Measurements from ENCODE around the gene ADGRG3.

Gene ADGRG3

GRCh38 chr16:57630931-57631845 lies 36.9 kb upstream of the ADGRG3 start:
- DNase-seq: peak; percentile 67

GRCh38 chr16:57632568-57632967 lies 35.5 kb upstream of the ADGRG3 start:
- peak; percentile 88 for DNase-seq

GRCh38 chr16:57633383-57634064 lies 34.6 kb upstream of the ADGRG3 start:
- no peak for DNase-seq

GRCh38 chr16:57634171-57634570 lies 33.9 kb upstream of the ADGRG3 start:
- peak; percentile 70 for DNase-seq

GRCh38 chr16:57635266-57636097 lies 32.6 kb upstream of the ADGRG3 start:
- no peak for DNase-seq

GRCh38 chr16:57636184-57636583 lies 31.9 kb upstream of the ADGRG3 start:
- DNase-seq: no peak

GRCh38 chr16:57637020-57637419 lies 31.1 kb upstream of the ADGRG3 start:
- DNase-seq: no peak

- DNase-seq: no peak
These were observed 30.7 kb upstream of the ADGRG3 start for GRCh38 chr16:57637424-57637823.

GRCh38 chr16:57637965-57638364 lies 30.1 kb upstream of the ADGRG3 start:
- DNase-seq: no peak

GRCh38 chr16:57638381-57638780 lies 29.7 kb upstream of the ADGRG3 start:
- DNase-seq: no peak

GRCh38 chr16:57639172-57639887 lies 28.8 kb upstream of the ADGRG3 start:
- no peak for DNase-seq

GRCh38 chr16:57640185-57640584 lies 27.9 kb upstream of the ADGRG3 start:
- no peak for DNase-seq

- no peak for DNase-seq
These were observed 27.5 kb upstream of the ADGRG3 start for GRCh38 chr16:57640612-57641011.

- DNase-seq: no peak
These were observed 25.7 kb upstream of the ADGRG3 start for GRCh38 chr16:57642160-57643135.

GRCh38 chr16:57643147-57643874 lies 24.8 kb upstream of the ADGRG3 start:
- no peak for DNase-seq

GRCh38 chr16:57643910-57644309 lies 24.2 kb upstream of the ADGRG3 start:
- DNase-seq: peak; percentile 63

- DNase-seq: no peak
These were observed 23.6 kb upstream of the ADGRG3 start for GRCh38 chr16:57644383-57645014.

GRCh38 chr16:57645169-57645568 lies 22.9 kb upstream of the ADGRG3 start:
- DNase-seq: no peak

GRCh38 chr16:57645691-57646387 lies 22.3 kb upstream of the ADGRG3 start:
- DNase-seq: no peak
